ENCODE results near the gene UGCG. TPM values are rescaled to one million over a fixed set of nuclear protein-coding genes. Genes with fewer than 3 reads are reported as not detected.
"Not testable (repeated sequence)": the region's sequence is repeated elsewhere in the genome, so short reads cannot be mapped to it uniquely, and the experiment has no call there.

UGCG gene
- total and polyA plus RNA-seq, 9 of the 15 experiments (the other 6 are each of a cell fraction or from before 2014, with no cell fraction given) = 20.0 to 40.3 (median 29.2) TPM

DNA sequence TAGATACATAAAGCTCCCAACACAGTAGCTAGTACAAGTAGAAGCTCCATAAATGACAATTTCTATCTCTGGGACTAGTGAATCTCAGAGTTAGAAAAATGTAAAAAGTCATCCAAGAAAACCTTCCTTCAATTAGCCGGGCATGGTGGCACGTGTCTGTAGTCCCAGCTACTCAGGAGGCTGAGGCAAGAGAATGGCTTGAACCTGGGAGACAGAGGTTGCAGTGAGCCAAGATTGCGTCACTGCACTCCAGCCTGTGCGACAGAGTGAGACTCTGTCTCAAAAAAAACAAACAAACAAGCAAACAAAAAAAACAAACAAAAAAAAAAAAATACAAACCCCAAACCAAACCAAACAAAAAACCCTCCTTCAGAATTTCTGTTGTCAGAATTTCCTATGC lies 63.9 kb downstream of the UGCG start:
- H3K4me1 ChIP-seq (replicated peaks in 1 of 2; ENCODE audit: control insufficient read depth in 2 of 2, insufficient read depth in 2 of 2, low read length in 2 of 2) = peaks cover 4 to 30% of the 10 kb centered on the region in 2 experiments; a peak in 3 of 5 replicates
- H3K27me3 ChIP-seq (ENCODE audit: control insufficient read depth in 2 of 2, insufficient read depth in 2 of 2, low read length in 2 of 2); FAIRE-seq; H3K9me1 ChIP-seq (ENCODE audit: control insufficient read depth, insufficient read depth, low read length); H2AFZ ChIP-seq (ENCODE audit: low read depth, low read length); H4K20me1 ChIP-seq (replicated peaks; ENCODE audit: control insufficient read depth, insufficient read depth, low read length); H3K9ac ChIP-seq (ENCODE audit: insufficient read depth in 1 of 2, low read depth in 2 of 2, low read length in 2 of 2); H3K27ac ChIP-seq (ENCODE audit: extremely low read depth, low read depth, low read length); H3K4me2 ChIP-seq (ENCODE audit: insufficient read depth, low read length); in situ Hi-C loops (cut with MboI); H3K9me3 ChIP-seq (replicated peaks; ENCODE audit: control insufficient read depth, insufficient read depth, low read depth, low read length); CTCF ChIA-PET (ENCODE audit: low intra/inter-chr PET ratio); DNase-seq (ENCODE audit: extremely low read depth in 1 of 4, low spot score in 3 of 4); H3K36me3 ChIP-seq (ENCODE audit: control insufficient read depth, insufficient read depth, low read length); H3K4me3 ChIP-seq; BruUV-seq (replicated peaks); ATAC-seq; H3K79me2 ChIP-seq (ENCODE audit: control insufficient read depth, insufficient read depth, low read length): not testable (repeated sequence)
- TF ChIP-seq CEBPB (tag; IDR thresholded peaks at IDR 0.05) = peak; percentile 81
- TF ChIP-seq, protein P1, sequence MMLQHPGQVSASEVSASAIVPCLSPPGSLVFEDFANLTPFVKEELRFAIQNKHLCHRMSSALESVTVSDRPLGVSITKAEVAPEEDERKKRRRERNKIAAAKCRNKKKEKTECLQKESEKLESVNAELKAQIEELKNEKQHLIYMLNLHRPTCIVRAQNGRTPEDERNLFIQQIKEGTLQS (IDR thresholded peaks at IDR 0.05) = peak; percentile 34; the same call in 1 of the 2 replicates
- TF ChIP-seq, protein P1 (CRISPR knock-in tag; conservative IDR thresholded peaks at IDR 0.05) = not testable (repeated sequence)
- TF ChIP-seq CEBPG (CRISPR knock-in tag; IDR thresholded peaks at IDR 0.05) = peak; percentile 22; the same call in 1 of the 2 replicates
- peak; percentile 40 to 66; a peak in 3 of 4 replicates for TF ChIP-seq CEBPG (tag; conservative IDR thresholded peaks at IDR 0.05 in 1 of 2, IDR thresholded peaks at IDR 0.05 in 1 of 2)
- intact Hi-C loops (cut with micrococcal nuclease) = loop anchor here (5.0 to 10.0 kb wide), 2 partner anchors 63 to 404 kb away; partner anchors contain the start of gene UGCG
- POLR2A ChIA-PET = interaction anchor here (1.4 kb wide), 1 partner anchor 33 kb away, joined by 3 read pairs; no protein-coding TSS in a partner anchor
- WGBS (ENCODE audit: insufficient coverage, low coverage, missing lambda C conversion rate) = 55% methylated on average over 4 of the region's 4 CpGs
